K562 (cell line): ENCODE data around the gene NCOA1. TPM values are rescaled to one million over a fixed set of nuclear protein-coding genes. Genes with fewer than 3 reads are reported as not detected.

Experiments
- DPF2 ChIP-seq: fragments of 450-650 bp; IDR thresholded peaks from 2 replicates; pipeline ENCODE4 v1.6.1; 2016
- ERF ChIP-seq: fragments of 450-650 bp; formaldehyde crosslinking; IDR thresholded peaks from 2 replicates; pipeline ENCODE4 v1.4.0; 2020; ENCODE audit warnings: mild to moderate bottlenecking, mixed read lengths
- EWSR1 ChIP-seq: fragments of 450-650 bp; IDR thresholded peaks from 2 replicates; pipeline ENCODE4 v1.6.1; 2018; ENCODE audit warnings: borderline replicate concordance, mild to moderate bottlenecking, low read depth, moderate library complexity; ENCODE audit not compliant: partially characterized antibody
- EZH2 ChIP-seq: IDR thresholded peaks from 2 replicates; pipeline ENCODE4 v1.6.1; 2012; ENCODE audit warnings: low read depth, mild to moderate bottlenecking, inconsistent platforms, low read length, borderline replicate concordance
- GABPA ChIP-seq: fragments of 200-800 bp; sonication (Bioruptor generic); conservative IDR thresholded peaks from 2 replicates; pipeline ENCODE4 v1.6.1; 2016; ENCODE audit warnings: low read depth, missing genetic modification characterization, missing compliant biosample characterization
- MECOM ChIP-seq: fragments of 250-450 bp; sonication (Bioruptor Pico); IDR thresholded peaks from 2 replicates; pipeline ENCODE4 v1.8.0; 2022; ENCODE audit warnings: inconsistent platforms
- POLR3G ChIP-seq: IDR thresholded peaks from 2 replicates; pipeline ENCODE4 v1.6.1; 2011; ENCODE audit not compliant: insufficient read length, insufficient replicate concordance; ENCODE audit errors: extremely low read depth
- RBM15 ChIP-seq: fragments of 200-400 bp; formaldehyde crosslinking; IDR thresholded peaks from 2 replicates; pipeline ENCODE4 v1.6.1; 2018; ENCODE audit warnings: mild to moderate bottlenecking, low read length, moderate library complexity; ENCODE audit not compliant: insufficient read depth
- RFX1 ChIP-seq: fragments of 450-650 bp; IDR thresholded peaks from 2 replicates; pipeline ENCODE4 v1.6.1; 2016; ENCODE audit warnings: mild to moderate bottlenecking, moderate library complexity
- RFX5 ChIP-seq: IDR thresholded peaks from 2 replicates; pipeline ENCODE4 v1.6.1; 2011; ENCODE audit warnings: low read depth, mild to moderate bottlenecking, improper control_type of control experiment, low read length
- SIN3A ChIP-seq, 2 experiments: fragments of 150-350 bp in 1 of 2; IDR thresholded peaks; 2 replicates each; pipeline ENCODE4 v1.6.1; 2011 to 2016; ENCODE audit warnings: borderline replicate concordance in 2 of 2, low read depth in 2 of 2, low read length in 2 of 2, mild to moderate bottlenecking in 2 of 2, moderate library complexity in 2 of 2; ENCODE audit not compliant: control insufficient read depth in 1 of 2
- SMARCB1 ChIP-seq: IDR thresholded peaks from 2 replicates; pipeline ENCODE4 v1.6.1; 2011; ENCODE audit warnings: improper control_type of control experiment, low read depth; ENCODE audit not compliant: insufficient read length
- ZNF253 ChIP-seq: fragments of 250-450 bp; sonication (Bioruptor Pico); conservative IDR thresholded peaks from 2 replicates; pipeline ENCODE4 v1.6.1; 2021; ENCODE audit warnings: mild to moderate bottlenecking
- polyA plus RNA-seq, 8 experiments: library from polyadenylated mRNA; depleted of rRNA in 4 of 8; stranded (reverse) in 5 of 8; unstranded in 3 of 8; fragments of >200 nt; fragmentation: Nextera tagmentation in 2 of 8; fragmentation: Illumina TruSeq in 1 of 8; extraction: Ambion mirVana in 2 of 8; extraction: Trizol in 1 of 8; gene quantifications; 2 replicates each; pipeline versions ENCODE4 v1.2.1 to v1.2.3, GENCODE V29; 2011 to 2014; ENCODE audit warnings: inconsistent platforms in 1 of 8, missing spikeins in 1 of 8
- total RNA-seq, 7 experiments: library from RNA; depleted of rRNA in 6 of 7; stranded (reverse); fragments of >200 nt in 6 of 7; fragmentation: Illumina TruSeq in 2 of 7; extraction: Trizol in 2 of 7; gene quantifications; 2 replicates each; pipeline versions ENCODE4 v1.2.1 to v1.2.3, GENCODE V29; 2011 to 2021; ENCODE audit warnings: low replicate concordance in 1 of 7
- TF ChIP-seq, protein P1 (sequence below): fragments of 250-450 bp; sonication (Bioruptor Pico); IDR thresholded peaks from 2 replicates; pipeline ENCODE4 v1.4.0; 2020; ENCODE audit warnings: mild to moderate bottlenecking, moderate library complexity
- TF ChIP-seq, protein P2 (sequence below): IDR thresholded peaks from 2 replicates; pipeline ENCODE4 v1.6.1; 2016; ENCODE audit warnings: missing genetic modification characterization, missing compliant biosample characterization
- TF ChIP-seq, protein P3 (sequence below): IDR thresholded peaks from 2 replicates; pipeline ENCODE4 v1.6.1; 2011; ENCODE audit warnings: borderline replicate concordance, low read depth, mild to moderate bottlenecking, moderate library complexity, low read length; ENCODE audit not compliant: insufficient read depth, poor library complexity, severe bottlenecking
- TF ChIP-seq, protein P4 (sequence below): fragments of 450-650 bp; formaldehyde crosslinking; IDR thresholded peaks from 2 replicates; pipeline ENCODE4 v1.4.0; 2020; ENCODE audit warnings: mild to moderate bottlenecking, mixed read lengths

The NCOA1 gene
- total and polyA plus RNA-seq, 9 of the 15 experiments (the other 6 are each of a cell fraction or from before 2014, with no cell fraction given), result 4.9 to 25.7 (median 17.0) TPM

DNA sequence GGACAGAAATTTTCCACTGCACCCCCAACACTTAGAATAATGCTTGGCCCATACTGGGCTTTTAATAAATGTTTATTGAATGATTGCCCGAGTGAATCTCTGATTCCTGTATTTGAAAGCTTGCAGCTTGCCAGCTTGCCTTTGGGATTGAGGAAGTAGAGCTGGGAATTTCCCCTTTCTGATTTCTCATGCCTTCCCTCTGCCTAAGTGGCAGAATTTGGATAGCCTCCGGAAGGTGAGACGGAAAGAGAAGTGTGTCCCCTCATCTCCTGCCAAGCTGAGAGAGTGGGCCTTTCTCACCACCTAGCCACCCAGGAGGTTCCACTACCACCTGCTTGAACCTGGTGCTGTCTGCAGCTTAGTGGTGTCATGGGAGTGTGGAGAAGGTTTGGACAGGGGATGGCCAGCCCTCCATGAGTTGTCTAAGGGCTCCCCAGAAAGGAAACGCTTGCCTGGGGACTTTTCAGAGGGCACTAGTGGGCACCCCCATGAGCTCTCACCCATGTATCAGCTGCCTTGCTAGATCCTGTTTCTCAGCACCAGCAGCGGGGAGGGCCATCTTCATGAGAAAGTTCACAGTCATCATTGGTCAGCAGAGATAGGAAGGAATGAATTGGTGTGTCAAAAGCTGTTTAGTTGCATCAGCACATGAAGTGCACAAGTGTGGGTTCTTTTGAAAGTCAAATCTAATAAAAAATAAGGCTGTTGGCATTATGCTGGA is 8.6 kb upstream of the NCOA1 start (continued):
- TF ChIP-seq, protein P1, sequence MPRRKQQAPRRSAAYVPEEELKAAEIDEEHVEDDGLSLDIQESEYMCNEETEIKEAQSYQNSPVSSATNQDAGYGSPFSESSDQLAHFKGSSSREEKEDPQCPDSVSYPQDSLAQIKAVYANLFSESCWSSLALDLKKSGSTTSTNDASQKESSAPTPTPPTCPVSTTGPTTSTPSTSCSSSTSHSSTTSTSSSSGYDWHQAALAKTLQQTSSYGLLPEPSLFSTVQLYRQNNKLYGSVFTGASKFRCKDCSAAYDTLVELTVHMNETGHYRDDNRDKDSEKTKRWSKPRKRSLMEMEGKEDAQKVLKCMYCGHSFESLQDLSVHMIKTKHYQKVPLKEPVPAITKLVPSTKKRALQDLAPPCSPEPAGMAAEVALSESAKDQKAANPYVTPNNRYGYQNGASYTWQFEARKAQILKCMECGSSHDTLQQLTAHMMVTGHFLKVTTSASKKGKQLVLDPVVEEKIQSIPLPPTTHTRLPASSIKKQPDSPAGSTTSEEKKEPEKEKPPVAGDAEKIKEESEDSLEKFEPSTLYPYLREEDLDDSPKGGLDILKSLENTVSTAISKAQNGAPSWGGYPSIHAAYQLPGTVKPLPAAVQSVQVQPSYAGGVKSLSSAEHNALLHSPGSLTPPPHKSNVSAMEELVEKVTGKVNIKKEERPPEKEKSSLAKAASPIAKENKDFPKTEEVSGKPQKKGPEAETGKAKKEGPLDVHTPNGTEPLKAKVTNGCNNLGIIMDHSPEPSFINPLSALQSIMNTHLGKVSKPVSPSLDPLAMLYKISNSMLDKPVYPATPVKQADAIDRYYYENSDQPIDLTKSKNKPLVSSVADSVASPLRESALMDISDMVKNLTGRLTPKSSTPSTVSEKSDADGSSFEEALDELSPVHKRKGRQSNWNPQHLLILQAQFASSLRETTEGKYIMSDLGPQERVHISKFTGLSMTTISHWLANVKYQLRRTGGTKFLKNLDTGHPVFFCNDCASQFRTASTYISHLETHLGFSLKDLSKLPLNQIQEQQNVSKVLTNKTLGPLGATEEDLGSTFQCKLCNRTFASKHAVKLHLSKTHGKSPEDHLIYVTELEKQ, result no peak
- no peak for TF ChIP-seq EWSR1
- TF ChIP-seq, protein P2, sequence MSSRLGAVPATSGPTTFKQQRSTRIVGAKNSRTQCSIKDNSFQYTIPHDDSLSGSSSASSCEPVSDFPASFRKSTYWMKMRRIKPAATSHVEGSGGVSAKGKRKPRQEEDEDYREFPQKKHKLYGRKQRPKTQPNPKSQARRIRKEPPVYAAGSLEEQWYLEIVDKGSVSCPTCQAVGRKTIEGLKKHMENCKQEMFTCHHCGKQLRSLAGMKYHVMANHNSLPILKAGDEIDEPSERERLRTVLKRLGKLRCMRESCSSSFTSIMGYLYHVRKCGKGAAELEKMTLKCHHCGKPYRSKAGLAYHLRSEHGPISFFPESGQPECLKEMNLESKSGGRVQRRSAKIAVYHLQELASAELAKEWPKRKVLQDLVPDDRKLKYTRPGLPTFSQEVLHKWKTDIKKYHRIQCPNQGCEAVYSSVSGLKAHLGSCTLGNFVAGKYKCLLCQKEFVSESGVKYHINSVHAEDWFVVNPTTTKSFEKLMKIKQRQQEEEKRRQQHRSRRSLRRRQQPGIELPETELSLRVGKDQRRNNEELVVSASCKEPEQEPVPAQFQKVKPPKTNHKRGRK, result no peak
- TF ChIP-seq SMARCB1, result no peak
- no peak for TF ChIP-seq GABPA (tag)
- TF ChIP-seq SIN3A (IDR thresholded peaks at IDR 0.05; ENCODE audit: borderline replicate concordance in 2 of 2, control insufficient read depth in 1 of 2, low read depth in 2 of 2, low read length in 2 of 2), result no peak
- TF ChIP-seq MECOM (CRISPR knock-in tag), result peak; percentile 72
- TF ChIP-seq, protein P3, sequence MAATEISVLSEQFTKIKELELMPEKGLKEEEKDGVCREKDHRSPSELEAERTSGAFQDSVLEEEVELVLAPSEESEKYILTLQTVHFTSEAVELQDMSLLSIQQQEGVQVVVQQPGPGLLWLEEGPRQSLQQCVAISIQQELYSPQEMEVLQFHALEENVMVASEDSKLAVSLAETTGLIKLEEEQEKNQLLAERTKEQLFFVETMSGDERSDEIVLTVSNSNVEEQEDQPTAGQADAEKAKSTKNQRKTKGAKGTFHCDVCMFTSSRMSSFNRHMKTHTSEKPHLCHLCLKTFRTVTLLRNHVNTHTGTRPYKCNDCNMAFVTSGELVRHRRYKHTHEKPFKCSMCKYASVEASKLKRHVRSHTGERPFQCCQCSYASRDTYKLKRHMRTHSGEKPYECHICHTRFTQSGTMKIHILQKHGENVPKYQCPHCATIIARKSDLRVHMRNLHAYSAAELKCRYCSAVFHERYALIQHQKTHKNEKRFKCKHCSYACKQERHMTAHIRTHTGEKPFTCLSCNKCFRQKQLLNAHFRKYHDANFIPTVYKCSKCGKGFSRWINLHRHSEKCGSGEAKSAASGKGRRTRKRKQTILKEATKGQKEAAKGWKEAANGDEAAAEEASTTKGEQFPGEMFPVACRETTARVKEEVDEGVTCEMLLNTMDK, result no peak
- TF ChIP-seq EZH2, result no peak
- TF ChIP-seq ERF (CRISPR knock-in tag), result no peak
- no peak for TF ChIP-seq RFX5
- no peak for TF ChIP-seq RBM15
- TF ChIP-seq ZNF253 (CRISPR knock-in tag), result no peak
- TF ChIP-seq POLR3G, result no peak
- TF ChIP-seq RFX1, result no peak
- peak; percentile 76 for TF ChIP-seq DPF2
- TF ChIP-seq, protein P4, sequence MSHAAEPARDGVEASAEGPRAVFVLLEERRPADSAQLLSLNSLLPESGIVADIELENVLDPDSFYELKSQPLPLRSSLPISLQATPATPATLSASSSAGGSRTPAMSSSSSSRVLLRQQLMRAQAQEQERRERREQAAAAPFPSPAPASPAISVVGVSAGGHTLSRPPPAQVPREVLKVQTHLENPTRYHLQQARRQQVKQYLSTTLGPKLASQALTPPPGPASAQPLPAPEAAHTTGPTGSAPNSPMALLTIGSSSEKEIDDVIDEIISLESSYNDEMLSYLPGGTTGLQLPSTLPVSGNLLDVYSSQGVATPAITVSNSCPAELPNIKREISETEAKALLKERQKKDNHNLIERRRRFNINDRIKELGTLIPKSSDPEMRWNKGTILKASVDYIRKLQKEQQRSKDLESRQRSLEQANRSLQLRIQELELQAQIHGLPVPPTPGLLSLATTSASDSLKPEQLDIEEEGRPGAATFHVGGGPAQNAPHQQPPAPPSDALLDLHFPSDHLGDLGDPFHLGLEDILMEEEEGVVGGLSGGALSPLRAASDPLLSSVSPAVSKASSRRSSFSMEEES, result no peak
